ENCODE results near the gene CDH4.

DNA sequence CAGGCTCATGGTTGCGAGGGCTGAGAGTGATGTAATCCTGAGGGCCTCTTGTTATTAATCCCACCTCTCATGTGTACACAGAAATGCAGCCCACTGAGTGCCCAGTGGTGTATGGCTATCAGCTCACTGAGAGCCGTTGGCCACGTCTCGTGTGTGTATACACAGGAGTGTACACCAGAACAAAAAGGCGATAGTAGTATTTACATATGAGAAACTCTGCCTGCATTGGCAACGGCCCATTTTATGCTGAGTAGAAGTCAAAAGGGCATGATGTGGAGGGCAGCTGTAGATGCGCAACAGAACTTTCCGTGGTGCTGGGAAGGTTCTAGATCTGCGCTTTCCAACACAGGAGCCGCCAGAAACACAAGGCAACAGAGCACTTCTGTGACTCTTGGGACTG, 28.9 kb upstream of the CDH4 start:
- TF ChIP-seq, protein P1, sequence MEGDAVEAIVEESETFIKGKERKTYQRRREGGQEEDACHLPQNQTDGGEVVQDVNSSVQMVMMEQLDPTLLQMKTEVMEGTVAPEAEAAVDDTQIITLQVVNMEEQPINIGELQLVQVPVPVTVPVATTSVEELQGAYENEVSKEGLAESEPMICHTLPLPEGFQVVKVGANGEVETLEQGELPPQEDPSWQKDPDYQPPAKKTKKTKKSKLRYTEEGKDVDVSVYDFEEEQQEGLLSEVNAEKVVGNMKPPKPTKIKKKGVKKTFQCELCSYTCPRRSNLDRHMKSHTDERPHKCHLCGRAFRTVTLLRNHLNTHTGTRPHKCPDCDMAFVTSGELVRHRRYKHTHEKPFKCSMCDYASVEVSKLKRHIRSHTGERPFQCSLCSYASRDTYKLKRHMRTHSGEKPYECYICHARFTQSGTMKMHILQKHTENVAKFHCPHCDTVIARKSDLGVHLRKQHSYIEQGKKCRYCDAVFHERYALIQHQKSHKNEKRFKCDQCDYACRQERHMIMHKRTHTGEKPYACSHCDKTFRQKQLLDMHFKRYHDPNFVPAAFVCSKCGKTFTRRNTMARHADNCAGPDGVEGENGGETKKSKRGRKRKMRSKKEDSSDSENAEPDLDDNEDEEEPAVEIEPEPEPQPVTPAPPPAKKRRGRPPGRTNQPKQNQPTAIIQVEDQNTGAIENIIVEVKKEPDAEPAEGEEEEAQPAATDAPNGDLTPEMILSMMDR (IDR thresholded peaks at IDR 0.05; ENCODE audit: insufficient read depth, low read length) = no peak
- no peak for TF ChIP-seq POLR2AphosphoS5 (IDR thresholded peaks at IDR 0.05; ENCODE audit: low read depth)
